Activated gamma-delta T cell treated with Interleukin-2 at 50 U/mL for 16 hours (primary cell): ENCODE measurements around the gene UPK1A.
A peak's percentile ranks its signal among the peaks of the same experiment; 100 is the strongest.
"Not testable (repeated sequence)": the region's sequence is repeated elsewhere in the genome, so short reads cannot be mapped to it uniquely, and the experiment has no call there.

Experiments used
- DNase-seq: peaks from one replicate; pipeline ENCODE4 v3.0.0-alpha.2; 2020

Gene UPK1A

GRCh38 chr19:35644987-35645679 lies 21.2 kb upstream of the UPK1A start:
- DNase-seq, result peak; percentile 56

GRCh38 chr19:35645680-35646511 lies 20.4 kb upstream of the UPK1A start:
- DNase-seq, result no peak

- peak; percentile 90 for DNase-seq
Measured at GRCh38 chr19:35648017-35648961, 18.0 kb upstream of the UPK1A start, which contains the start of gene COX6B1. Gene COX6B1 (plus strand): TSS chr19:35648323. CDS start chr19:35651244, 2,921 bp downstream.

GRCh38 chr19:35650581-35650980 lies 15.7 kb upstream of the UPK1A start:
- no peak for DNase-seq

DNA sequence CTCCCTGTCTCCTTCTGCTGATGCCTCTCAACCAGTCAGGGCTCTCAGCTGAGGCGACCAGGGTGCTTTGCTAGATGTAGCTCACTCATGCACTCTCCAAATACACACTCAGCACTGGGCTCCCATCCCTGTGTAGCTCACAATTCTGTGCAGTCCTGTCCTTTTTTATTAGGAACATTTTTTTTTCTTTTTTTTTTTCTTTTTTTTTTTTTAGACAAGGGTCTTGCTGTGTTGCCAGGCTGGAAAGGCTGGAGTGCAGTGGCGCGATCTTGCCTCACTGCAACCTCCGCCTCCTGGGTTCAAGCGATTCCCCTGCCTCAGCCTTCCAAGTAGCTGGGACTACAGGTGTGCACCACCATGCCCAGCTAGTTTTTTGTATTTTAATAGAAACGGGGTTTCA lies 11.5 kb upstream of the UPK1A start:
- not testable (repeated sequence) for DNase-seq

DNA sequence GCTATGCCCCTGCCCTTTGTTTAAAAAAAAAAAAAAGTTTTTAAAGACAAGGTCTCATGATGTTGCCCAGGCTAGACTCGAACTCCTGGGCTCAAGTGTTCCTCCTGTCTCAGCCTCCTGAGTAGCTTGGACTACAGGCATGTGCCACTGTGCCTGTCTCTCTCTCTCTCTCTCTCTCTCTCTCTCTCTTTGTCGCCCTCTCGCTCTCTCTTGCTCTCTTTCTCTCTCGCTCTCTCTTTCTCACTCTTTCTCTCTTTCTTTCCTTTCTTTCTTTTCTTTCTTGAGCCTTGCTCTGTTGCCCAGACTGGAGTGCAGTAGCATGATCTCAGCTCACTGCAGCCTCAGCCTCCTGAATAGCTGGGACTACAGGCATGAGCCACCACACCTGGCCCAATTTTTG lies 10.7 kb upstream of the UPK1A start:
- DNase-seq, result no peak

DNA sequence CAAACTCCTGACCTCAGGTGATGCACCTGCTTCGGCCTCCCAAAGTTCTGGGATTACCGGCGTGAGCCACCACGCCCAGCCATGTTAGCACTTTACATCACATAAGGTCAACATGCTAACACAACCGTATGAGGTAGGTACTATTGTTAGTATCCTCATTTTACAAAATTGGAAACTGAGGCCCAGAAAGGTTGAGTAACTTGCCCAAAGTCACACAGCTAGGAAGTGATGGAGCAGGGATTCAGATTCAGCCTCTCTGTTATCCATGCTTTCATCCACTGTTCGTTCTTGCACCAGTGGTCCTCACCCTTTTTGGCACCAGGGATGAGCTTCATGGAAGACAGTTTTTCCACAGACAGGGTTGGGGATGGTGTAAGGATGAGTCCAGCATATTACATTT lies 9.6 kb upstream of the UPK1A start:
- DNase-seq, result no peak

GRCh38 chr19:35657904-35658700 lies 8.2 kb upstream of the UPK1A start:
- DNase-seq, result no peak

DNA sequence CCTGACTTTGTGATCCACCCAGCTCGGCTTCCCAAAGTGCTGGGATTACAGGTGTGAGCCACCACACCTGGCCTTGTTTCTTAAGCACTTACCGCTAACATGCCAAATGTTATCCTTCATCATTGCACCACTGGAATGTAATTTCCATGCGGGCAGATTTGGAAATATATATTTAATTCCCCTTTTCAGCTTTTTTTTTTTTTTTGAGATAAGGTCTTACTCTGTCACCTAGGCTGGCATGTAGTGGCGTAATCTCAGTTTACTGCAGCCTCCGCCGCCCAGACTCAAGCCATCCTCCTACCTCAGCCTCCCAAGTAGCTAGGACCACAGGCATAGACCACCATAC lies 4.3 kb upstream of the UPK1A start:
- DNase-seq, result no peak

DNA sequence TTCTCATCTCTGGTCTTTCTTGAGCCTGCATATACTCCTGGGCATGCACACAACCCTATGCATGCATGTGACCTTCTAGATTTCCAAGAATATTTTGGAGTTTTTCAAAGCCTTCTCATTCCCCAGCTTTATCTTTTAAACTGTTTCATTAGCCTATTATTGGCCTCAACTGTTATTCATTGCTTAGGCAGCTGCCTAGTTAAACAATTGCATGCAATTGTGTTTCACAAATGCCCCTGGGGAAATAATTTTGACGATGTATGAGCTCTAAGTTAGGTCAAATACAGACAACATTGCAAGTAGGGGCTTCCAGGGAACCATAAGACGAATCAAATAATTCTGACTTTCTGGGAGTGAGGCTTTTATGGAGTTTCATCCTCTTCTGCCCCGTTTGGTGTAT lies 2.3 kb upstream of the UPK1A start:
- no peak for DNase-seq

DNA sequence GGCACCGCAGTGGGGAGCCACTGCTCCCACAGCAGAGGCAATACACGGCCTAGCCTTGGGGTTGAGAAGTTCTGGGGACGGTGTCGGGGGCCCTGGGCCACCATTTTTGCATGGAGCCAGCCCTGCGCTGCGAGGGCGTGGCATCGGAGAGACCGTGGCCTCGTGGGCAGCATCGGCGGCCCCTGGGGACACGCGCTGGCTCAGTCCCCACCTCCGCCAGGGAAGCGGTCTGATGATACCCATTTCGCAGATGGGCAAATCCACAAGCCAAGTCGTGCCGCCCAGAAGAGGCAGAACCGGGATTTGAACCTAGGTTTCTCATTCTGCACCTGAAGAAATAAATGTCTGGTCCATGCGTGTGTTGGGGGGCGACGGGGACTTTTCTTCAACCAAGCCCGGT lies 1.2 kb upstream of the UPK1A start:
- no peak for DNase-seq

DNA sequence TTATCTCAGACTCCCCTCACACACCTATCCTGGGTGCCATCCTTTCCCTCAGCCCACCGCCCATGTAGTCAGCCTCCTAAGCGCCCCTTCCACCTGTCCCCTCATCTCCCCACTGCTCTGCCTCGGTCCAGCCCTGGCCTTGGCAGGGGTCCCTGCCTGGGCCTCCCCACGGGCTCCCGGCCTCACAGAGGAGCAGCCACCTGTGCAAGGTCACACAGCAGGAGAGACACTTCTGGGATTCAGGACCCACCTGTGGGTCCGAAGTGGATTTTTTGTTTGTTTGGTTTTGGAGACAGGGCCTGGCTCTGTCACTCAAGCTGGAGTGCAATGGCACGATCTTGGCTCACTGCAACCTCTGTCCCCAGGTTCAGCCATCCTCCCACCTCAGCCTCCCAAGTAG lies 713 bp upstream of the UPK1A start:
- DNase-seq, result no peak

DNA sequence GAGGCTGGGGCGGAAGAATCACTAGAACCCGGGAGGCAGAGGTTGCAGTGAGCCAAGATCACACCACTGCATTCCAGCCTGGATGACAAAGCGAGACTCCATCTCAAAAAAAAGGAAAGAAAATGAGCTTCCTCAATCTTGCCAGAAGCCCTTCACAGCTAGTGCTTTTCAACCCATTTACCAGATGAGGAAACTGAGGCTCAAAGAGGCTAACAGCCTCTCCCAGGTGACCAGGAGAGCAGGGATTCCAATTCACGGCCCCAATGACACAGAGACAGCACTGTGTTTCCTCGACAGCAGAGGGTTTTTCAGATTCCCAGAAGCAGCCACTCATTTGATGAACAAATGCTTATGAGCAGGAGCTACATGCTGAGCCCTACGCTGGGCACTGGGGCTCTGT lies 3.2 kb downstream of the UPK1A start:
- no peak for DNase-seq

GRCh38 chr19:35669974-35670373 lies 3.7 kb downstream of the UPK1A start:
- DNase-seq, result no peak

DNA sequence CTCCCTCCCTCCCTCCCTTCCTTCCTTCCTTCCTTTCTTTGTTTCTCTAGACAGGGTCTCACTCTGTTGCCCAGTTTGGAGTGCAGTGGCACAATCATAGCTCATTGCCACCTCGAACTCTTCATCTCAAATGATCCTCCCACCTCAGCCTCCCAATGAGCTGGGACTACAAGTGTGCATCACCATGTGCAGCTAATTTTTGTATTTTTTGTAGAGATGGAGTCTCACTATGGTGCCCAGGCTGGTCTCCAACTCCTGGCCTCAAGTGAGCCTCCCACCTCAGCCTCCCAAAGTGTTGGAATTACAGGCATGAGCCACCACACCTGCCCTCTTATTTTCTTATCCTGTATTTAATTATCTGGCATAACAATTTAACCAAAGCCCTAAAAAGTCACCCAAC lies 4.4 kb downstream of the UPK1A start:
- no peak for DNase-seq

- DNase-seq, result no peak
Measured at GRCh38 chr19:35671818-35672217, 5.5 kb downstream of the UPK1A start.

DNA sequence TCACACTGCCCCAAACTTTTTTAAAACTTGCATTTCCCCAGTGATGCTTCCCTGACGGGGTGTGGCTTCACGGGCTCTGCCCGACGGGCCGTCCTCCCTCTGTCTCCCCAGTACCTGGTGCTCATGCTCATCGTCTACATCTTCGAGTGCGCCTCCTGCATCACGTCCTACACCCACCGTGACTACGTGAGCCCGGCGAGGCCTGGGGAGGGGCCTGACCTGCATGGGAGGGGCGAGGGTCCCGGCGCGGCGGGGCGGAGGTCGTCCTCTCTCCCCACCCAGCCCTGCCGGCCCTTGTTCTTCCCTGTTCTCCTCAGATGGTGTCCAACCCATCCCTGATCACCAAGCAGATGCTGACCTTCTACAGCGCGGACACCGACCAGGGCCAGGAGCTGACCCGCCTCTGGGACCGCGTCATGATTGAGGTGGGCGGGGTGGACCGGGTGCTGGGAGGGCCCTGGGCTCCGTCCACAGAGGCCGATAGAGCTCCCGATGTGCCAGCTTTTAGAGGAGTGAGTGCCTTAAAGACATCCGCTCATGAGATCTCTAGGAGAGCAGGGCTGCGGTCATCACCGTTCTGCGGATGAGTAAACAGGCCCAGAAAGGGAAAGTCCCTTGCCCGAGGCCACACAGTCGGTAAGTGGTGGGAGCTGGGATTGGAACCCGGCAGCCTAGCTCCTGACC lies 6.9 kb downstream of the UPK1A start:
- peak; percentile 21 for DNase-seq

DNA sequence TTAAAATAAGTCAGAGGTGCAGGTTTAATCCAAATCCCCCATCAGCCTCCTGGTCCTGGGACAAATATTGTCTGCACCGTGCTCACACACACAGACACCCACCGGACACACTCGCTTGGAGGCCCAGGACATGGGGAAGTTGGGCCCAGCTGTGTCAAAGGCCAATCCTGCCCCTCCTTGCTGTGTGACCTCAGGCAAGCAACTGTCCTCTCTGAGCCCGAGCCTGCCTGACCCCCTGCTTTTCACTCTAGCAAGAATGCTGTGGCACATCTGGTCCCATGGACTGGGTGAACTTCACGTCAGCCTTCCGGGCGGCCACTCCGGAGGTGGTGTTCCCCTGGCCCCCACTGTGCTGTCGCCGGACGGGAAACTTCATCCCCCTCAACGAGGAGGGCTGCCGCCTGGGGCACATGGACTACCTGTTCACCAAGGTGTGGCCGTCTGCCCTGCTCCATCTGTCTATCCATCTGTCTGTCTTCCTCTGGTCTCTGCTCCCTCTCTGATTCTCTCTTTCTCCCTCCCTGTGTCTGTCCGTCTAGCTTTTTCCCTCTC lies 9.3 kb downstream of the UPK1A start:
- no peak for DNase-seq

- no peak for DNase-seq
Measured at GRCh38 chr19:35689836-35690235, 23.5 kb downstream of the UPK1A start.

DNA sequence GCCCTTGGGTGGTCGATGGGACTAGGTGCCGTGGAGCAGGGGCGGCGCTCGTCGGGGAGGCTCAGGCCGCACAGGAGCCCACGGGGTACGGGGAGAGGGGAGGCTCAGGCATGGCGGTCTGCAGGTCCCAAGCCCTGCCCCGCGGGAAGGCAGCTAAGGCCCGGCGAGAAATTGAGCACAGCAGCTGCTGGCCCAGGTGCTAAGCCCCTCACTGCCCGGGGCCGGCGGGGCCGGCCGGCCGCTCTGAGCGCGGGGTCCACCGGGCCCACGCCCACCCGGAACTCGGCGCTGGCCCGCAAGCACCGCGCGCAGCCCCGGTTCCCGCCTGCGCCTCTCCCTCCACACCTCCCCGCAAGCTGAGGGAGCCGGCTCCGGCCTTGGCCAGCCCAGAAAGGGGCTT lies 24.8 kb downstream of the UPK1A start:
- not testable (repeated sequence) for DNase-seq

- no peak for DNase-seq
Measured at GRCh38 chr19:35692010-35692409, 25.7 kb downstream of the UPK1A start.

DNA sequence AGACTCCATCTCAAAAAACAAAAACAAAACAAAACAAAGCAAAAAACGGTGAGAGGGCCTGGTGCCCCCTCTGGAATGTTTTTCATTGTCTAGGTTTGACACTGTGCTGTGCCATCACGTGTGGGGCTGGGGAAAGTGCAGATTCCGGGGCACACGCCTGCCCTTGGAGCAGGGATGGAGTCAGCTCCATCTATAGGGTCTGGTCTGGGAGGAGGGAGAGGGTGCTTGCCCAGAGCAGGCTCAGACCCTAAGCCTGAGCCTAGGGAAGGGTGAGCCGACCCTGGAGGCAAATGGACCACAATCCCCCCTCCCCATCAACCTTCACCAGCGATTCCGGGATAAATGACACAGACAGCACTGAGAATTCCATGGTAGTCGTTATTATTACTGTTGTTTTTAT lies 27.1 kb downstream of the UPK1A start:
- DNase-seq, result no peak
